Heart right ventricle (tissue), 16 donors: ENCODE results near the gene RCAN3. TPM values are rescaled to one million over a fixed set of nuclear protein-coding genes. Genes with fewer than 3 reads are reported as not detected.
A peak's percentile ranks its signal among the peaks of the same experiment; 100 is the strongest.

ENCODE experiments used
- ATAC-seq, 8 donors: fragments of 200-7000 bp; cut with Tn5 transposase; one replicate each; pipeline ENCODE4 v1.9.1; 2020; ENCODE audit warnings: mild to moderate bottlenecking in 8 of 8, moderate library complexity in 8 of 8, moderate number of reproducible peaks in 1 of 8
- DNase-seq, 2 donors: peaks; one replicate each; pipeline ENCODE4 v3.0.0-alpha.2; 2020
- H3K27ac ChIP-seq, 10 donors: fragments of 200-600 bp; sonication (generic) in 2 of 10; one replicate each; pipeline versions ENCODE4 v1.5.0 to v1.8.0; 2020 to 2022; ENCODE audit warnings: mild to moderate bottlenecking in 3 of 10
- H3K27me3 ChIP-seq, 7 donors: fragments of 200-600 bp; one replicate each; pipeline ENCODE4 v1.8.0; 2021 to 2022; ENCODE audit warnings: mild to moderate bottlenecking in 2 of 7
- H3K36me3 ChIP-seq, 9 donors: fragments of 200-600 bp; sonication (generic) in 1 of 9; one replicate each; pipeline versions ENCODE4 v1.5.0 to v1.8.0; 2020 to 2022; ENCODE audit warnings: mild to moderate bottlenecking in 2 of 9
- H3K4me1 ChIP-seq, 9 donors: fragments of 200-600 bp; sonication (generic) in 1 of 9; one replicate each; pipeline versions ENCODE4 v1.5.0 to v1.8.0; 2020 to 2022; ENCODE audit warnings: mild to moderate bottlenecking in 4 of 9
- H3K4me3 ChIP-seq, 10 donors: fragments of 200-600 bp; sonication (generic) in 2 of 10; one replicate each; pipeline versions ENCODE4 v1.5.0 to v1.8.0; 2020 to 2022; ENCODE audit warnings: mild to moderate bottlenecking in 7 of 10, moderate library complexity in 2 of 10
- H3K9me3 ChIP-seq, 11 donors: fragments of 200-600 bp in 10 of 11; sonication (generic) in 2 of 11; one replicate each; pipeline versions ENCODE4 v1.5.0 to v1.8.0; 2013 to 2022; ENCODE audit warnings: mild to moderate bottlenecking in 2 of 11, control low read depth in 1 of 11, moderate library complexity in 1 of 11
- CTCF ChIP-seq, 9 donors: fragments of 200-600 bp; sonication (generic) in 2 of 9; IDR thresholded peaks; one replicate each; pipeline versions ENCODE4 v1.5.0 to v1.8.0; 2021 to 2022; ENCODE audit warnings: antibody characterized with exemption in 9 of 9, mild to moderate bottlenecking in 5 of 9, moderate library complexity in 1 of 9
- WGBS, 2 donors: extraction: QIAGEN DNeasy Blood & Tissue Kit; methylation state at CpG; one replicate each; pipeline ENCODE4 v1.1.7; 2013; ENCODE audit warnings: inconsistent platforms in 1 of 2; 5-methylcytosine and 5-hydroxymethylcytosine counted together
- intact Hi-C, 10 donors: fragments of 100-400 bp; cut with DNase I; formaldehyde crosslinking; loops; one replicate each; pipeline versions ENCODE4 v1.11.1 to v1.14.2; 2022
- long read RNA-seq, 3 donors: library from polyadenylated mRNA; unstranded; transcript quantifications; one replicate each; pipeline ENCODE4 v2.0.0, GENCODE V29; 2020 to 2021
- polyA plus RNA-seq, 2 donors: library from polyadenylated mRNA; stranded (reverse); fragments of 200-250 nt; gene quantifications; one replicate each; pipeline ENCODE4 v1.2.3, GENCODE V29; 2013
- total RNA-seq, 10 donors: library from RNA; stranded (reverse); fragmentation: NEBNext Ultra II Directional in 3 of 10; extraction: Animal tissue kit (Norgen Biotek cat#: 25700) in 3 of 10; gene quantifications; one replicate each; pipeline versions ENCODE4 v1.2.1 to v1.2.4, GENCODE V29; 2021 to 2023
- donor health status: Arrhythmogenic right ventricular cardiomyopathy.
- donor health status: ischemic (EF 13 %, LVEDD 7.1; RV severe dilation, severe dysfunction).
- donor health status: healthy with polysubstance abuse.
- donor health status: DM: no; HTN: yes; CAD: no.
- donor health status: DM: no; HTN: no; CAD: no.
- donor health status: ischemic (EF 25% LVEDD 6.9; RV normal size, moderate dysfunction).
- donor health status: ischemic (EF 25% LVEDD 5.7; RV mildly dilated, moderate dysfunction).
- donor health status: healthy.
- donor health status: DM: yes; HTN: yes; CAD: no.
- donor health status: Ischemic cardiomyopathy.
- donor health status: ischemic (EF 35%, LVEDD 5.7; RV mildly dilated, moderate dysfunction).
- donor health status: nonischemic (EF 11% LVEDD 7.7; RV severe dilation, severe dysfunction).
- donor health status: DM: yes; HTN: yes; CAD: no.
- donor health status: PGD.
- donor health status: ischemic (EF 29% LVEDD 5.4; RV normal size, mild dysfunction).
- donor health status: nonischemic (EF 23%, LVEDD 6.1; RV moderate dilation, normal function).

RCAN3 gene
- total RNA-seq (1 to 10 TPM; 3.6 to 7.9 (median 5.8) TPM), polyA plus RNA-seq (1 to 10 TPM; 2.3 to 3.1 TPM)
- long read RNA-seq, donor 1, full-length matches to known transcripts: 3 of 7 reads
- long read RNA-seq, donor 1, partial matches to known transcripts: 0 of 7 reads
- long read RNA-seq, donor 1, other reads (novel, unspliced or antisense): 4 of 7 reads
- long read RNA-seq, donor 2, full-length matches to known transcripts: 2 of 6 reads
- long read RNA-seq, donor 2, partial matches to known transcripts: 0 of 6 reads
- long read RNA-seq, donor 2, other reads (novel, unspliced or antisense): 4 of 6 reads
- long read RNA-seq, donor 3, partial matches to known transcripts: 1 of 6 reads
- long read RNA-seq, donor 3, other reads (novel, unspliced or antisense): 5 of 6 reads

DNA sequence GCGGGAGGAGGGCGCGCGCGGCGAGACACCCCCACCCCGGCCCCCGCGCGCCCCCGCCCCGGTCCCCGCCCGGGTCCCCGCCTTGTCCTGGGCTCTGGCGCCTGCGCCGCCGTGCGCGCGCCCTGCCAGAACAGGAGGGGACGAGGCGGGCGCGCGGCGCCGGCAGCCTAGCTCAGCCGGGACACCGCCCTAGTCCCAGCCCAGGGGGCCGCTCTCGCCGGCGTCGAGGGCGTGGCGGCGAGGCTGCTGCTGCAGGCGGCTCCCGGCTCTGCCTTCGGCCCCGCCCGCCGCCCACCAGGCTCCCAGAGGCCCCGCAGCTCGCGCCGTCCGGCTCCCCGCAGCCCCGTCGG is at the start of gene RCAN3:
Gene RCAN3 (plus strand): TSS at position 128 of the 350 bp plus-strand sequence. CDS start 11,537 bp downstream, outside the sequence.
- DNase-seq: peak; percentile 77 to 89
- intact Hi-C loops: loop anchor here in 6 of 10 donors (1.0 to 10.0 kb wide), 6 partner anchors 28 to 88 kb away; partner anchors contain the start of genes NIPAL3 (in 3 of the 6) and STPG1 (in 2 of the 6)
- ATAC-seq: peak; percentile 95 to 99 (median 97)
- Histone ChIP-seq H3K27me3 (peaks cover 0 to 4% (median 0%) of the 10 kb centered on the region in 7 donors), H3K4me3 (peak within 1 kb of the TSS; percentile 40 to 87 (median 76)), H3K36me3 (no peaks in the 10 kb centered on the region), H3K27ac (peak within 1 kb of the TSS; percentile 60 to 92 (median 88)), H3K9me3 (no peaks in the 10 kb centered on the region), H3K4me1 (peaks cover 0 to 26% (median 20%) of the 10 kb centered on the region in 9 donors)
- no peak for TF ChIP-seq CTCF (IDR thresholded peaks at IDR 0.05)
- 0 to 1% methylated on average over 10 to 52 of the region's 53 CpGs for WGBS, 2 donors

- TF ChIP-seq CTCF (IDR thresholded peaks at IDR 0.05): no peak
- 90 to 91% methylated on average over 8 of the region's 8 CpGs for WGBS, 2 donors
- H3K36me3 ChIP-seq: peaks cover 0 to 99% (median 13%) of the 10 kb centered on the region in 9 donors
- intact Hi-C loops: loop anchor here in 1 of 10 donors (5.0 kb wide), 1 partner anchor 49 kb away; the partner anchor contains the start of gene RCAN3
- H3K4me3 ChIP-seq: no peak overlapping the region
- H3K27me3 ChIP-seq: no peaks in the 10 kb centered on the region
- no peak for DNase-seq
- H3K27ac ChIP-seq: no peak overlapping the region
- H3K4me1 ChIP-seq: no peaks in the 10 kb centered on the region
- ATAC-seq: no peak
- no peaks in the 10 kb centered on the region for H3K9me3 ChIP-seq
These were observed 49.6 kb upstream of the RCAN3 start for GRCh38 chr1:24452922-24453485.

GRCh38 chr1:24454673-24455072 is 48.0 kb upstream of the RCAN3 start:
- Histone ChIP-seq H3K4me3 (no peak overlapping the region), H3K4me1 (no peaks in the 10 kb centered on the region), H3K9me3 (no peaks in the 10 kb centered on the region), H3K27ac (no peak overlapping the region), H3K27me3 (no peaks in the 10 kb centered on the region), H3K36me3 (peaks cover 0 to 95% (median 16%) of the 10 kb centered on the region in 9 donors)
- no peak for TF ChIP-seq CTCF (IDR thresholded peaks at IDR 0.05)
- ATAC-seq (no peak), DNase-seq (no peak)
- intact Hi-C loops: loop anchor here in 1 of 10 donors (5.0 kb wide), 1 partner anchor 48 kb away; the partner anchor contains the start of gene RCAN3
- WGBS, 2 donors: 77 to 78% methylated on average over 5 of the region's 5 CpGs

GRCh38 chr1:24455272-24455671 is 47.4 kb upstream of the RCAN3 start:
- H3K27ac ChIP-seq: no peak overlapping the region
- no peaks in the 10 kb centered on the region for H3K9me3 ChIP-seq
- no peak for TF ChIP-seq CTCF (IDR thresholded peaks at IDR 0.05)
- ATAC-seq (no peak), DNase-seq (no peak)
- H3K4me1 ChIP-seq: no peaks in the 10 kb centered on the region
- 96 to 98% methylated on average over 5 of the region's 5 CpGs for WGBS, 2 donors
- H3K27me3 ChIP-seq: no peaks in the 10 kb centered on the region
- H3K36me3 ChIP-seq: peaks cover 0 to 96% (median 19%) of the 10 kb centered on the region in 9 donors
- intact Hi-C loops: no loop called here
- no peak overlapping the region for H3K4me3 ChIP-seq
